Inflammatory macrophage (primary cell): ENCODE data around the gene TRDMT1.

ENCODE experiments used
- DNase-seq, 2 donors: peaks; one replicate each; pipeline ENCODE4 v3.0.0-alpha.2; 2020 to 2022

Gene TRDMT1

GRCh38 chr10:17229967-17230682 lies 28.7 kb upstream of the TRDMT1 start:
- peak; percentile 97 to 98 for DNase-seq

DNA sequence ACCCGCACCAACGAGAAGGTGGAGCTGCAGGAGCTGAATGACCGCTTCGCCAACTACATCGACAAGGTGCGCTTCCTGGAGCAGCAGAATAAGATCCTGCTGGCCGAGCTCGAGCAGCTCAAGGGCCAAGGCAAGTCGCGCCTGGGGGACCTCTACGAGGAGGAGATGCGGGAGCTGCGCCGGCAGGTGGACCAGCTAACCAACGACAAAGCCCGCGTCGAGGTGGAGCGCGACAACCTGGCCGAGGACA lies 28.2 kb upstream of the TRDMT1 start:
- DNase-seq: no peak

- peak; percentile 94 to 97 for DNase-seq
Measured at GRCh38 chr10:17229016-17229716, 27.7 kb upstream of the TRDMT1 start.

DNA sequence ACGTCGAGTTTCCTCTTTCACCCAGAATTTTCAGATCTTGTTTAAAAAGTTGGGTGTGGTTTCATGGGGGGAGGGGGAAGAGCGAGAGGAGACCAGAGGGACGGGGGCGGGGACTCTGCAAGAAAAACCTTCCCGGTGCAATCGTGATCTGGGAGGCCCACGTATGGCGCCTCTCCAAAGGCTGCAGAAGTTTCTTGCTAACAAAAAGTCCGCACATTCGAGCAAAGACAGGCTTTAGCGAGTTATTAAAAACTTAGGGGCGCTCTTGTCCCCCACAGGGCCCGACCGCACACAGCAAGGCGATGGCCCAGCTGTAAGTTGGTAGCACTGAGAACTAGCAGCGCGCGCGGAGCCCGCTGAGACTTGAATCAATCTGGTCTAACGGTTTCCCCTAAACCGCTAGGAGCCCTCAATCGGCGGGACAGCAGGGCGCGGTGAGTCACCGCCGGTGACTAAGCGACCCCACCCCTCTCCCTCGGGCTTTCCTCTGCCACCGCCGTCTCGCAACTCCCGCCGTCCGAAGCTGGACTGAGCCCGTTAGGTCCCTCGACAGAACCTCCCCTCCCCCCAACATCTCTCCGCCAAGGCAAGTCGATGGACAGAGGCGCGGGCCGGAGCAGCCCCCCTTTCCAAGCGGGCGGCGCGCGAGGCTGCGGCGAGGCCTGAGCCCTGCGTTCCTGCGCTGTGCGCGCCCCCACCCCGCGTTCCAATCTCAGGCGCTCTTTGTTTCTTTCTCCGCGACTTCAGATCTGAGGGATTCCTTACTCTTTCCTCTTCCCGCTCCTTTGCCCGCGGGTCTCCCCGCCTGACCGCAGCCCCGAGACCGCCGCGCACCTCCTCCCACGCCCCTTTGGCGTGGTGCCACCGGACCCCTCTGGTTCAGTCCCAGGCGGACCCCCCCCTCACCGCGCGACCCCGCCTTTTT lies 26.9 kb upstream of the TRDMT1 start, which contains the start of gene VIM:
Gene VIM (plus strand): TSS at position 151 of the 925 bp plus-strand sequence. CDS start 1,182 bp downstream, outside the sequence.
- DNase-seq: peak; percentile 93 to 94

- peak; percentile 39 to 63 for DNase-seq
Measured at GRCh38 chr10:17227367-17228090, 26.1 kb upstream of the TRDMT1 start.

DNA sequence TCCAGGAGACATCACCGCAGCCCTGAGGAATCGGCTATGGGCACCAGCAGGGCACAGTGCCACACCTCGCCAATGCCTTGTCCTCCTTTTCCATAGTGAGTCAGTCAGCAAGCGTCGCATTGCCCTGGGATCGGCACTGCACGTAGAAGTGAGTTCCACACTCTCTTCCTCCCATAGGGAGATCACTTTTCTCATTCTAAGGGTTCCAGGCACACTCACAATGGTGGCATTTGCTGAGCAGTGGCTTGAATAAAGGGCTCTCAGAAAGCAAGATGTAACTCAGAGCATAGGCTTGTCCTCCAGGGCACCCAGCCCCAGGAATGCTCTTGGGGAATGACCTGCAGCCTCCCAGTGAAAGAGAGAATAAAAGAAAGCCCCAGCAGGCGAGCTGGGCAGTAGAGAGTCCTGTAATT lies 25.4 kb upstream of the TRDMT1 start:
- DNase-seq: no peak

- DNase-seq: no peak
Measured at GRCh38 chr10:17225808-17226207, 24.3 kb upstream of the TRDMT1 start.

DNA sequence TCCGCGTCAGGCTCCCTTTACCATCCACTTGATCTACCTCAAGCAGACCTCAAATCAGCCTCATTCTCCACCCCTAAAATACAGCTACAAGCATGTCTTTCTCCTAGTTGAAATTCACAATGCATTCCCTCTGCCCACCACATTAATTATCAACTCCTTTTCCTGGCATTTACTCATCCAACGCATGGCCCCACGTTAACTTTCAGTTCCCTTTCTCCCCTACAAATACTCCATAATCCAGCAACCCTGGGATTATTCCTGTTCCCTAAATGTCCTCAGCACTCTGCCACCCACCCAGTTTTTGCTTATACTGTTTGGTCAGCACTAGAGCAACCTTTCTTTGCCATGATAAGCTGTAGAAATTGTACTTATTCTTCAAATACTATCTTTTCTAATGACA lies 20.9 kb upstream of the TRDMT1 start:
- peak; percentile 85 to 89 for DNase-seq

- no peak for DNase-seq
Measured at GRCh38 chr10:17220652-17221100, 19.2 kb upstream of the TRDMT1 start.

DNA sequence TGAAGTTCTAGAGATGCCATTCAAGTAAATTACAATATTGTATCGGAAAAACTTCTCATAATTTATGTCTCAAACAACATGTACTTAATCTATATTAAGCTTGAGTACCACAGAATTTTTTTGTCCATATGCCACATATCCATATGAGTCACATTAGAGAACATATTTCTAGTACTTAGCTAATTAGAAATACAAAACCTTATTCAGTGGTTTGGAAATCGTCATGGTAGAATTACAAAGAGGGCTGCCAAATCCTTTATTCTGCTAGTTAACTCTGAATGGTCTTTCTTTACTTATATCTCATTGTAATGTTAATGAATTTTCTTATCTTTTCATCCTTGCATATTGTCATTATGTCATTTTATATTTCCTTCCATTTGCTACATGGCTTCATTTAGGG lies 17.6 kb upstream of the TRDMT1 start:
- no peak for DNase-seq

DNA sequence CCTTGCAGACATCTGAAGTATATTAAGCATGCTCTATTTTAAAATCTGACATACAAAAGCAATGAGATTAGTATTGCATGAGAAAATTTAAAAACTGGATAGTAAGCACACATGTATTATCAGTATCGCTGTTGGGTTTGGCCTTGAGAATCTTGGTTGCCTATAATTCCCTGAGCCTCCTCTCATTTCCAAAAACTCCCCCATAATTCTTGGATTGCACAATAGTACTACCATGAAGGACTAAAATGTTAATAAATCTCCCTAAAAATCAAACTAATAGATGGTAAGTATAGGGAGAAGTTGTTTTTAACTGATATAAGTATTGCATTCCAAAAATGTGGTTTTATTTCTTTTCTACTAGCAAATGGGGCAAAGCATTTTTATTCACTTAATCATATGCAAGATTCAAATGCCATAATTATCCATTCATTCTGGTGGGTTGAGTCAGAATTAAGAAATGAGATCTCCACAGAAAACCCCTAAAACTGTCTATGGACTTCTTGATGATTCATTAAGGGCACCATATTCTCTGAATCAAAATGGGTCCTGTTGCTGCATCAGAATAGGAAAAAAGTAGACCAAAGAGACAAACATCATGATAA lies 16.3 kb upstream of the TRDMT1 start:
- DNase-seq: no peak

DNA sequence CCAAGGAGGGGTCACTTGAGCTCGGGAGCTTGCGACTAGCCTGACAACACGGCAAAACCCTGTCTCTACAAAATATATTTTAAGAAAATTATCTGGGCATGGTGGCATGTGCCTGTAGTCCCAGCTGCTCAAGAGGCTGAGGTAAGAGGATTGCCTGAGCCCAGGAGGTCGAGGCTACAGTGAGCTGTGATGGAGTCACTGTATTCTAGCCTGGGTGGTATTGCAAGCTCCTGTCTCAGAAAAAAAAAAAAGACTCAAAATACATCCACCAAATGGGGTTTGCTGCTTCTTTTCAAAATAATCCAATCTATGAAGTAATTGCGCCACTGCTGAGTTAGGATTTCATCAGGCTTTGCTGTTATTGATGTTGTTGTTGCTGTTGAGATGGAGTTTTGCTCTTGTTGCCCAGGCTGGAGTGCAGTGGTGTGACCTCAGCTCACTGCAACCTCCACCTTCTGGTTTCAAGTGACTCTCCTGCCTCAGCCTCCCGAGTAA lies 15.5 kb upstream of the TRDMT1 start:
- peak; percentile 68 to 77 for DNase-seq

GRCh38 chr10:17216217-17216900 lies 14.9 kb upstream of the TRDMT1 start:
- peak; percentile 90 to 97 for DNase-seq

DNA sequence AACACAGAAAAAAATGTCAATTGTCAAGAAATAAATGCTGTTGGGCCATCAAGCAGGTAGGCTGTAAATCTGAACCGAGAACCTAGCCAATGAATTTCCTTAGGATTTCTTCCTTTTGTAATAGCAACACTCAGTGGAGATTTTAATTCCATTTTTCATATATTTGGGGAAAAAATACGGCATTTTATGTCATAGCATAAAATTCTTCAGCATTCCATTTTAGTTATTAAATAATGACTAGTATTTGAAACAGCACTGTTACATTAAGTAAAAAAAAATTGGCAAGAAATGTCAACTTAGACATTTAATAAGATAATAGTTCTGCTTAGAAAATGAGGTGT lies 14.3 kb upstream of the TRDMT1 start:
- no peak for DNase-seq

DNA sequence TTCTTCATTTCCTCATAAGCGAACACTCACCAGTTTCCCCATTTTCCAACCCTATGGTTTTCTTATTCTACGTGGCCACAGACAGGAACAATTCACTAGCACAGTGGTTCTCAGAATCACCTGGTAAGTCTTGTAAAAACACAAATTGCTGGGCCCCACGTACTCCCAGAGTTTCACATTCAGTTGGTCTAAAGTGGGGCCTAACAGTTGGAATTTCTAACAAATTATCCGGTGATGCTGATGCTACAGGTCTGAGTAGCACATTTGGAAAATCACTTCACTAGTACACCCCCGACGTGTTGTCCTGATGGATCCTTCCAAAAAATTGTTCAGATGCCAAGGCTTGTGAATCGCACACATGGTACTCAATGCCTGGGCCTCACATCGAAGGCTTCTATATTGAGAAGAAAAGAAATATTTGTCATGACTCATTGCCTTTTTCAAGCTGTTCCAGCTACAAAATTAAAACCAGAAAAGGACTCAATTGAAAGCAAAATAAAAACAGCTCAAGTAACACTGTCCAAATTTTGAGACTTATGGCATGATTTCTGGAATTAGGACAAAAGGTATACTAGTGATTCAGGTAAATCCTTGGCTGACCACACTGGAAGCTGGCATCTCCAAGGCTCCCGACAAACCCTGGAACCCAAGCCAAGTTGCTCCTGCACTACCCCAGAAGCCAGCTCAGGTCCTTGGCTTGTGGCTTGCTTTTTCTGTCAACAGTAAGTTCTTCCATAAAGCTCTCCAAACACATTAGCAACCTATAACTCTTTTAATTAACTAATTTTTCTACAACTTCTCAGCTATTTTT lies 13.7 kb upstream of the TRDMT1 start:
- DNase-seq: peak; percentile 68 to 76

- DNase-seq: no peak
Measured at GRCh38 chr10:17214526-17214925, 13.1 kb upstream of the TRDMT1 start.

- no peak for DNase-seq
Measured at GRCh38 chr10:17213646-17214349, 12.3 kb upstream of the TRDMT1 start.

DNA sequence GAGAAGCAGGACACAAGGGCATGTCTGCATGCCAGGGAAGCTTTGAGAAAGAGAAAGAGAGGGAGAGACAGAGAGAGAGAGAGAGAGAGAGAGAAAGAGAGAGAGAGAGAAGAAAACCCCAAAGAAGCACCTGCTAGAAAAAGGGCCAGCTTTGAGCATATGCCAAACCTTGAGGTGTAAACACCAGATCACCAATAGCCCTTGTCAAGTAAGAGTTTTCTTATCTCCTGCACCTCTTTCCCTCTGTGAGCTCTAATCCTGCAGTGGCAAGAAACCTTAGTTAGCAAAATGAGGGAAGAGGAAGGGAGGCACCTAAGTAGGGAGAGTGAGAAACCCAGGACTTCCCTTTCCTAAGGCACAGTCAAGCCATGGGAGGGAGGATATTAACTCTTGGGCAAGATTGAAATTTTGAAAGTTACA lies 11.3 kb upstream of the TRDMT1 start:
- peak; percentile 79 to 93 for DNase-seq

GRCh38 chr10:17210361-17210760 lies 8.9 kb upstream of the TRDMT1 start:
- no peak for DNase-seq

- no peak for DNase-seq
Measured at GRCh38 chr10:17209881-17210280, 8.4 kb upstream of the TRDMT1 start.
